ENCODE data around the gene CTBS.

DNA sequence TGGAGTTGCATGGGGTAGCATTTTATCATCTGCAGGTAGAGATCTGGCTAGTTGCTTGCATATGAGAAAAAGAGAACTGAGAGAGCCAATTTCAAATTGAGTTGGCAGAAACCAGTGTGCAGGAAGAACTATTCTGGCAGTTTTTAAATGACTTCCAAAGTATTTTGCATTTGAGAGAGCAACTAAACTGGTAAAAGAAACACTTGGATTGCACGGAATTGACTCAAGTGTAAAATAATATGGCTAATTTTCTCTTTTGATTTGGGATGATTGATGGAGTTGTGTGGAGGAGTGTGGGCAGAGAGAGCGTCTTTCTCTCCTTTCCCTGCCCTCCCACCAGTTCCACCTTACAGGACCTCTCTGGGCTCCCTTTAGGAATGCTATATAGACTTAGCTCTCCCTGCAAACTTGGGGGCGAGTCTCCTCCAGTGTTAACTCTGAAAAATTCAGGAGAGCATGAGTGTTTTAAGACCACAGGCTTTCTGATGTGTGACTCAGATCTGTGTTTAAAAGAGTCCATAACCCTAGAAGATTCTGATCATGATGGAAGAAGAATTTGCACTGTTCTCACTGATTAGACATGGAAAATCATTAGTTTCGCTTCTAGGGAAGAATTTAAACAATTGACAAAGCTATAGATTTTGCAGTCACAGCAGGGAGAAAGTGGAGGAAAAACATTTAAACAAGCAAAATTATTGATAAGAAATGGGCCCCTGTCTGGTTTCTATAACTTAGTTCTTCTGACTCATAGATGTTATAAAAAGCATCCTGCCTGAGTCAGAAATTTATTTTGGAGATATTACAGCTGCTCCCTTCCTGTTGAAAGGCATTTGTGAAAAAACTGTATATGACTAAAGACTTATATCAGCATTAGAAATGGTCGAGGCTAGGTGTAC is 24.9 kb upstream of the CTBS start:
- TF ChIP-seq, protein P1, sequence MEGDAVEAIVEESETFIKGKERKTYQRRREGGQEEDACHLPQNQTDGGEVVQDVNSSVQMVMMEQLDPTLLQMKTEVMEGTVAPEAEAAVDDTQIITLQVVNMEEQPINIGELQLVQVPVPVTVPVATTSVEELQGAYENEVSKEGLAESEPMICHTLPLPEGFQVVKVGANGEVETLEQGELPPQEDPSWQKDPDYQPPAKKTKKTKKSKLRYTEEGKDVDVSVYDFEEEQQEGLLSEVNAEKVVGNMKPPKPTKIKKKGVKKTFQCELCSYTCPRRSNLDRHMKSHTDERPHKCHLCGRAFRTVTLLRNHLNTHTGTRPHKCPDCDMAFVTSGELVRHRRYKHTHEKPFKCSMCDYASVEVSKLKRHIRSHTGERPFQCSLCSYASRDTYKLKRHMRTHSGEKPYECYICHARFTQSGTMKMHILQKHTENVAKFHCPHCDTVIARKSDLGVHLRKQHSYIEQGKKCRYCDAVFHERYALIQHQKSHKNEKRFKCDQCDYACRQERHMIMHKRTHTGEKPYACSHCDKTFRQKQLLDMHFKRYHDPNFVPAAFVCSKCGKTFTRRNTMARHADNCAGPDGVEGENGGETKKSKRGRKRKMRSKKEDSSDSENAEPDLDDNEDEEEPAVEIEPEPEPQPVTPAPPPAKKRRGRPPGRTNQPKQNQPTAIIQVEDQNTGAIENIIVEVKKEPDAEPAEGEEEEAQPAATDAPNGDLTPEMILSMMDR (IDR thresholded peaks at IDR 0.05; ENCODE audit: low read length): no peak
- TF ChIP-seq EZH2phosphoT487 (IDR thresholded peaks at IDR 0.05; ENCODE audit: low read length) (no peak), EZH2 (optimal IDR thresholded peaks at IDR 0.05; ENCODE audit: low read depth, low read length) (no peak)

Measured in MM.1S (cell line).